Suppressor macrophage (primary cell): Measurements from ENCODE around the gene AGBL4.
"Not testable (repeated sequence)": the region's sequence is repeated elsewhere in the genome, so short reads cannot be mapped to it uniquely, and the experiment has no call there.

Experiments used
- DNase-seq, 4 experiments: peaks; one replicate each; pipeline ENCODE4 v3.0.0-alpha.2; 2020 to 2022

The AGBL4 gene

GRCh38 chr1:49016030-49016977 is 1007.5 kb downstream of the AGBL4 start:
- no peak for DNase-seq

GRCh38 chr1:49013079-49013478 is 1010.7 kb downstream of the AGBL4 start:
- no peak for DNase-seq

- DNase-seq: not testable (repeated sequence)
Measured at GRCh38 chr1:49002981-49003380, 1020.8 kb downstream of the AGBL4 start.

- DNase-seq: no peak
Measured at GRCh38 chr1:48999321-48999720, 1024.4 kb downstream of the AGBL4 start.

- no peak for DNase-seq
Measured at GRCh38 chr1:48996311-48996710, 1027.4 kb downstream of the AGBL4 start.

GRCh38 chr1:48988633-48989197 is 1035.0 kb downstream of the AGBL4 start:
- DNase-seq: no peak

- DNase-seq: no peak
Measured at GRCh38 chr1:48979940-48980339, 1043.8 kb downstream of the AGBL4 start.

GRCh38 chr1:48978413-48978812 is 1045.3 kb downstream of the AGBL4 start:
- no peak for DNase-seq

- DNase-seq: no peak
Measured at GRCh38 chr1:48977273-48977672, 1046.5 kb downstream of the AGBL4 start.

- no peak for DNase-seq
Measured at GRCh38 chr1:48969971-48970370, 1053.8 kb downstream of the AGBL4 start.

- DNase-seq: no peak
Measured at GRCh38 chr1:48967318-48967717, 1056.4 kb downstream of the AGBL4 start.

GRCh38 chr1:48966583-48966982 is 1057.2 kb downstream of the AGBL4 start:
- DNase-seq: no peak

- no peak for DNase-seq
Measured at GRCh38 chr1:48960320-48960719, 1063.4 kb downstream of the AGBL4 start.

- DNase-seq: no peak
Measured at GRCh38 chr1:48955774-48956173, 1068.0 kb downstream of the AGBL4 start.

GRCh38 chr1:48953617-48954016 is 1070.1 kb downstream of the AGBL4 start:
- DNase-seq: no peak

GRCh38 chr1:48948562-48948961 is 1075.2 kb downstream of the AGBL4 start:
- no peak for DNase-seq

GRCh38 chr1:48947761-48948537 is 1075.8 kb downstream of the AGBL4 start:
- DNase-seq: no peak

- no peak for DNase-seq
Measured at GRCh38 chr1:48946070-48946469, 1077.7 kb downstream of the AGBL4 start.

GRCh38 chr1:48944811-48945210 is 1078.9 kb downstream of the AGBL4 start:
- no peak for DNase-seq

GRCh38 chr1:48943826-48944225 is 1079.9 kb downstream of the AGBL4 start:
- DNase-seq: no peak

GRCh38 chr1:48943393-48943792 is 1080.4 kb downstream of the AGBL4 start:
- no peak for DNase-seq

- no peak for DNase-seq
Measured at GRCh38 chr1:48940962-48941732, 1082.6 kb downstream of the AGBL4 start.

GRCh38 chr1:48940354-48940753 is 1083.4 kb downstream of the AGBL4 start:
- no peak for DNase-seq
